NCI-H748 (cell line): ENCODE measurements around the gene MEG3.
"Not testable (repeated sequence)": the region's sequence is repeated elsewhere in the genome, so short reads cannot be mapped to it uniquely, and the experiment has no call there.

Source experiments
- DNase-seq: peaks from one replicate; lab custom pipeline; 2025; ENCODE audit not compliant: unreplicated experiment; lab: John Stamatoyannopoulos, UW

MEG3 gene

GRCh38 chr14:100788517-100788916, 37.4 kb upstream of the MEG3 start:
- DNase-seq = no peak

- no peak for DNase-seq
These were observed 37.0 kb upstream of the MEG3 start for GRCh38 chr14:100788942-100789341.

GRCh38 chr14:100789460-100790417, 36.2 kb upstream of the MEG3 start:
- no peak for DNase-seq

GRCh38 chr14:100790502-100791347, 35.2 kb upstream of the MEG3 start:
- DNase-seq = no peak

- no peak for DNase-seq
These were observed 34.6 kb upstream of the MEG3 start for GRCh38 chr14:100791348-100791735.

DNA sequence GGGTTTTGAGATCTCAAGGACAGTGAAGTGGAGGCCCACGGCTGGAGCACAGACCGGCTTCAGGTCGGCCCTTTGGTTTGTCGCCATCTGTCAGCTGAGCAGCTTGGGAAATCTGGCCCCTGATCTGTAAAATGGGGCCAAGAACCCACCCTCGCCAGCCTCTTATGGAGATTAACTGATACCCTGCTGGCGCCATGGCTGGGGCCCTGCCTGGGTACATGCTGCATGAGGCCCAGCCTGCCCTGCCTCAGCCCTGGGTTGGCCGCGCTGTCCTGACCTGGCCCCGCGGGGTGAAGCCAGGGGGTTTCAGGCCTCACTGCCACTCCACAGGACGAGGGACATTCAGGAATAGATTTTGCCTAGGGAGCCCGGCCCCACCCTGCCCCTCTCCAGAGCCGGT, 33.9 kb upstream of the MEG3 start:
- no peak for DNase-seq

GRCh38 chr14:100796946-100797345, 29.0 kb upstream of the MEG3 start:
- no peak for DNase-seq

GRCh38 chr14:100800041-100800440, 25.9 kb upstream of the MEG3 start:
- DNase-seq = no peak

DNA sequence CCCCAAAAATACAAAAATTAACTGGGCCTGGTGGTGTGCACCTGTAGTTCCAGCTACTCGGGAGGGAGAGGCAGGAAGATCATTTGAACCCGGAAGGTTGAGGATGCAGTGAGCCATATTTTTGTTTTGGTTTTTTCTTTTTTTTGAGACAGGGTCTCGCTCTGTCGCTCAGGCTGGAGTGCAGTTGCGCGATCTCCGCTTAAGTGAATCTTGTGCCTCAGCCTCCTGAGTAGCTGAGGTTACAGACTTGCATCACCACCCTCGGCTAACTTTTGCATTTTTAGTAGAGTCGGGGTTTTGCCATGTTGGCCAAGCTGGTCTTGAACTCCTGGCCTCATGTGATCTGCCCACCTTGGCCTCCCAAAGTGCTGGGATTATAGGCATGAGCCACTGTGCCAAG, 24.5 kb upstream of the MEG3 start:
- not testable (repeated sequence) for DNase-seq

DNA sequence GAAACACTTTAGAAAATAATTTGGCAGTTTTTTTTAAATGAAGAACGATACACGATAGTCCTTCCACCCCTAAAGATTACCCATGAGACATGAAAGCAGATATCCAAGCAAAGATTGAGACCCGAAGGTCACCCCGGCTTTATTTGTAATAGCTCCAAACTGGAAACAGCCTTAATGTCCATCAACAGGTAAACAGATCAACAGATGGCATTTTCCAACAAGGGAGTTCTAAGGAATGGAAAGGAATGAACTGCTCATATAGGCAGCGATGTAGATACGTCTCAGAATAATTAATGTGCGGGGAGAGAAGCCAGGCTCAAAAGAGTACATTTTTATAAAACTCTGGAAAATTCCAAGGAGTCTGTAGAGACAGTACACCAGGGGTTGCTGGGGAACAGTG, 23.7 kb upstream of the MEG3 start:
- no peak for DNase-seq

- no peak for DNase-seq
These were observed 23.2 kb upstream of the MEG3 start for GRCh38 chr14:100802766-100803165.

- DNase-seq = no peak
These were observed 22.7 kb upstream of the MEG3 start for GRCh38 chr14:100803226-100803625.

DNA sequence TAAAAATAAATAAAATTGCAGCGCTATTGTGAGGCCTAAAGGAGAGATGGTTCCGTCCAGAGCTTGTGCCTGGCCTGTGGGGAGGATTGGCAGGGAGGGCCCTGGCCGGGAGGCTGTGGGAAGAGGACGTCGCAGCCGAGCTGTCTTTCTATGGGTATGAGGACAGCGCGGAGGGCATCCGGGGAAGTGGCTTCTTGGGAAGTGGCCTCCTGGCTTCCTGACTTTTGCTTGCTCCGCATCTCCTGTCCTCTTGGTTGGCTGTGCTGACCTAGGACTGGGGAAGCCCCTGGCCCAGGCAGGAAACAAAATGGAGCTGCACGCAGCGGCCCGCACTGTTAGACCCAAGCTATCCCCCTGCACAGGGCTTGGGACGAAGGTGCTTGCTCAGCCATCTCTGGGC, 22.2 kb upstream of the MEG3 start:
- DNase-seq = no peak

DNA sequence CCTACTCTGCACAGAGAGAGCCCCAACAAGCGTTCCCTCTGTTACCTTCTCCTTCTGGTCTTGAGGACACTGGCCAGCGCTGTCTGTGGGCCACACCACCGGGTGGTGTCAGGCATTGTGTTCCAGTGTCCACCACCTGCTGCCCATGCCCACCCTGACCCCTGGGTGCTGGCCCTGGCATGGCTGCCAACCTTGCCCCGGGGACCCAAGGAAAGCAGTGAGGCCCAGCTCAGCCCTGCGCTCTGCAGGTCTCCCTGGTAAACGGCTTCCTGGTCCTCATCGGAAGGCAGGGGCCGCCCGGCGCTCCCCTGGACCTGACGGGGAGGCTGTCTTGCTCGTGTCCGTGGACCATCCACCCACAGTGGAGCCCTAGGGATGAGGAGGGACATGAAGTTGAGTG, 21.8 kb upstream of the MEG3 start:
- no peak for DNase-seq

- no peak for DNase-seq
These were observed 21.2 kb upstream of the MEG3 start for GRCh38 chr14:100804558-100805309.

GRCh38 chr14:100806386-100806785, 19.5 kb upstream of the MEG3 start:
- DNase-seq = no peak

GRCh38 chr14:100807496-100807895, 18.4 kb upstream of the MEG3 start:
- no peak for DNase-seq

DNA sequence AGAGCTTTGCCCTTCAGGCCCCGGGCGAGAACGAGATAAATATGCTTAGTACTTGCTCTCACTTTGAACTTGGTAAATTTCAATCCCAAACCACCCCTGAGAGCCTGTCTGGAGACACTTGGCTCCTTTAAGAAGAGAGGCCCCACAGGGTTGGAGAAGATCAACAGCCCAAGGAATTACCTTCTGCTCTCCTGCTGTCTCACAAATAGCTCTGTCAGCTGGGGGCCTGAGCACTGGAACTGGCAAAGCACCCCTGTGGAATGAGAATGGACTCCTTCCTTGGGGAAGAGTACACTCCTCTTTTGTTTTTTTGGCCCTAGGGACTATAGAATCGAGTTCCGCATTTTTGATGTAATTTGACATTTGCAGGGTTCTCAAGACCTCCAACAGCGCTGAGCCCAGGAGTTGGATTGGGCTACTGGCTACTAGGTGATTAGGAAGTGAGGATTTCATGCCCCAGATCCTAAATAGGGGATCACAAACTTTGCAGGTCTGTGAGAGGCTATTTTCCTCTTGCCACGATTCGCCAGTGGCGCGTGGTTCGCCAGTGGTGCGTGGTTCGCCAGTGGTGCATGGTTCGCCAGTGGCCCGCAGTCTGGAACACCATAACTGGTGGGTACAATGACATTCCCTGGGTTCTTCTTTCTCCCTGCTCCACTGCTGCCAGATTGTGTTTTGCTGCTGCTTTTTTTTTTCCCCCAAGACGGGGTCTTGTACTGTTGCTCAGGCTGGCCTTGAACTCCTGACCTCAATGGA, 17.8 kb upstream of the MEG3 start:
- DNase-seq = no peak

DNA sequence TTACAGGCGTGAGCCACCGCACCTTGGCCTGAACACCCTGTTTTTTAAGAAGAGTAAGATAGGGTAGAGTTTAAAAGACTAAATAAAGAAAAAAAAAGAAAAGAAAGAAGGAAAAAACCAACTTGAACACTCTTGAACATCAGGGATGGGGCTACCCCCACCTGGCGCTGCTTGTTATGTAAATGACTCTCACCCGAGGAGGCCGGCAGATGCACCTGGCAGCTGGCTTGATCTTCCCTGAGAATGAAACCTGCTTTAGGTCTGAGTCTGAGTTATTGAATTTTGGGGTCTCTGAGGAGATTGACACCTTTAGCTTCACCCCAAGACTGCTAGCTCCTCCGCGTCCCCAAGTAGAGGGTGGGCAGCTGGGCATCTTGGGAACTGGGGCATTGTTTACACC, 15.5 kb upstream of the MEG3 start:
- no peak for DNase-seq

DNA sequence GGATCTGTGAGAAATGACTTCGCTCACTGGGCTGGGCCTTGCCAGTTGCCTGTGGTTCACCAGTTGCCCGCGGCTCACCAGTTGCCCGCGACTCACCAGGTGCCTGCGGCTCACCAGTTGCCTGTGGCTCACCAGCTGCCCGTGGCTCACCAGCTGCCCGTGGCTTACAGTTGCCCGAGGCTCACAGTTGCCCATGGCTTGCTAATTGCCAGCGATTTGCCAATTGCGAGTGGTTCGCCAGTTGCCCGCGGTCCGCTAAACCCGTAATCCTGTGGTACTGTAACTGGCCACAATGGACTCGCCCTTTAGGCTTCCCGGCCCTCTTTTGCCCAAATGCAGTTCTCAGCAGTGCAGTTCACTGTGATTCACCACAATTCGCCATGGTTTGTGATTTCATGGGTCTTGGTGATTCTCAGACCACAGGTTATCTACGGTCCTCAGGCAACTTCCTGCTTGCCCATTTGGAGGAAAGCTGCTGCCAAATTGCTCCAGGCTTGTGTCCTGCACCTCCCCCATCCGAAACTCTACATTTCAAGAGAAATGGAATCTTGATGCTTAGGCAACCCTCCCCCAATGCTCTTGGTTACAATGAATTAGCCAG, 15.0 kb upstream of the MEG3 start:
- no peak for DNase-seq
